Measurements from ENCODE around the gene SHROOM3.

GRCh38 chr4:76605099-76605563 is 170.1 kb downstream of the SHROOM3 start:
- TF ChIP-seq ZNF70 (CRISPR knock-in tag; IDR thresholded peaks at IDR 0.05) (no peak), RARB (CRISPR knock-in tag; IDR thresholded peaks at IDR 0.05) (no peak), ZFP30 (CRISPR knock-in tag; IDR thresholded peaks at IDR 0.05) (no peak), PATZ1 (CRISPR knock-in tag; IDR thresholded peaks at IDR 0.05; ENCODE audit: borderline replicate concordance) (no peak), ESRRG (CRISPR knock-in tag; IDR thresholded peaks at IDR 0.05) (no peak), ZFP3 (CRISPR knock-in tag; IDR thresholded peaks at IDR 0.05) (no peak), BACH2 (CRISPR knock-in tag; IDR thresholded peaks at IDR 0.05; ENCODE audit: borderline replicate concordance) (no peak)
